ENCODE measurements around the gene CPNE5.

The CPNE5 gene

GRCh38 chr6:36749829-36750489 is 89.3 kb downstream of the CPNE5 start:
- no peak for DNase-seq (ENCODE audit: low read depth, low spot score)

GRCh38 chr6:36746251-36746650 is 93.0 kb downstream of the CPNE5 start:
- DNase-seq (ENCODE audit: low read depth, low spot score) = no peak

GRCh38 chr6:36745836-36746235 is 93.4 kb downstream of the CPNE5 start:
- no peak for DNase-seq (ENCODE audit: low read depth, low spot score)

GRCh38 chr6:36745283-36745682 is 94.0 kb downstream of the CPNE5 start:
- DNase-seq (ENCODE audit: low read depth, low spot score) = no peak

- no peak for DNase-seq (ENCODE audit: low read depth, low spot score)
Measured at GRCh38 chr6:36744304-36744673, 95.0 kb downstream of the CPNE5 start.

GRCh38 chr6:36743538-36744303 is 95.5 kb downstream of the CPNE5 start:
- no peak for DNase-seq (ENCODE audit: low read depth, low spot score)

GRCh38 chr6:36743032-36743431 is 96.2 kb downstream of the CPNE5 start:
- no peak for DNase-seq (ENCODE audit: low read depth, low spot score)

GRCh38 chr6:36742146-36742545 is 97.1 kb downstream of the CPNE5 start:
- no peak for DNase-seq (ENCODE audit: low read depth, low spot score)

GRCh38 chr6:36740818-36741179 is 98.4 kb downstream of the CPNE5 start:
- DNase-seq (ENCODE audit: low read depth, low spot score) = no peak

GRCh38 chr6:36739947-36740817 is 99.1 kb downstream of the CPNE5 start:
- no peak for DNase-seq (ENCODE audit: low read depth, low spot score)

GRCh38 chr6:36738108-36738507 is 101.1 kb downstream of the CPNE5 start:
- no peak for DNase-seq (ENCODE audit: low read depth, low spot score)

- no peak for DNase-seq (ENCODE audit: low read depth, low spot score)
Measured at GRCh38 chr6:36737043-36737785, 102.0 kb downstream of the CPNE5 start.

GRCh38 chr6:36735110-36736071 is 103.9 kb downstream of the CPNE5 start:
- peak; percentile 78 for DNase-seq (ENCODE audit: low read depth, low spot score)

- DNase-seq (ENCODE audit: low read depth, low spot score) = no peak
Measured at GRCh38 chr6:36734486-36735060, 104.7 kb downstream of the CPNE5 start.

GRCh38 chr6:36733300-36733699 is 105.9 kb downstream of the CPNE5 start:
- DNase-seq (ENCODE audit: low read depth, low spot score) = no peak

GRCh38 chr6:36731622-36732310 is 107.5 kb downstream of the CPNE5 start:
- no peak for DNase-seq (ENCODE audit: low read depth, low spot score)

- DNase-seq (ENCODE audit: low read depth, low spot score) = no peak
Measured at GRCh38 chr6:36730424-36731380, 108.5 kb downstream of the CPNE5 start.

GRCh38 chr6:36729161-36729524 is 110.1 kb downstream of the CPNE5 start:
- DNase-seq (ENCODE audit: low read depth, low spot score) = no peak

Measured in astrocyte of the hippocampus (primary cell).